DMS53 treated with DMSO at 0.1 percent for 48 hours (cell line): Measurements from ENCODE around the gene MGAT5B.

Source experiments
- DNase-seq: peaks from one replicate; lab custom pipeline; 2025; ENCODE audit not compliant: unreplicated experiment; lab: John Stamatoyannopoulos, UW

Gene MGAT5B

DNA sequence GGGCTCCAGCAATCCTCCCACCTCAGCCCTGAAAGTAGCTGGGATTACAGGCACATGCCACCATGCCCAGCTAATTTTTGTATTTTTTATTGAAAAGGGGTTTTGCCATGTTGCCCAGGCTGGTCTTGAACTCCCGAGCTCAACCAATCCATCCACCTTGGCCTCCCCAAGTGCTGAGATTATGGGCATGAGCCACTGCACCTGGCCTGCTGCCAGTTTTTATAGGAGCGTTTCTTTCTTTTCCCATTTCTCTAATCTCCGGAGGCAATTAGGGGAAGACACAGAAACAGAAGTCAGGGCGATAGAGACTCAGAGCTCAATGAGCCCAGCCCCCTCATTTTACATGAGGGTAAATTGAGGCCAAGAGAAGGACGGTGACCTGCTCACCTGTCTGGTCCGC is 10.4 kb downstream of the MGAT5B start:
- no peak for DNase-seq

DNA sequence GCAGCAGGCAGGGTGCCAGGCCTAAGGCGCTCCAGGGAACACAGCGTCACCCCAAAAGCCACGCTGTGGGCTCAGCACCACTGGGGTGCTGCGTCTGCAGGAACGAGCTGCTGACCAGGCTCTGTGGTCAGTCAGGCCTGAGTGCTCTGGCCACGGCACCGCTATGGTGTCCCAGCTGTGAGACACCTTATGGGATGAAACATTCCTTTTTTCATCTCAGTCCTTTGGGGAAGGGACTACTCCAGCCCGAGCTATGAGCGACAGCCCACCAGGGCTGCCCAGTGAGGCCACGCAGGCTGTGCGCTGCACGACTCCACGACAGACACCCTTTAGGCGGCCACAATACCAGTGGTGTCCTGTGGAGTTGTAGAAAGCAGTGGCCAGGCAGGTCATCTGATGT is 11.1 kb downstream of the MGAT5B start:
- DNase-seq: no peak

DNA sequence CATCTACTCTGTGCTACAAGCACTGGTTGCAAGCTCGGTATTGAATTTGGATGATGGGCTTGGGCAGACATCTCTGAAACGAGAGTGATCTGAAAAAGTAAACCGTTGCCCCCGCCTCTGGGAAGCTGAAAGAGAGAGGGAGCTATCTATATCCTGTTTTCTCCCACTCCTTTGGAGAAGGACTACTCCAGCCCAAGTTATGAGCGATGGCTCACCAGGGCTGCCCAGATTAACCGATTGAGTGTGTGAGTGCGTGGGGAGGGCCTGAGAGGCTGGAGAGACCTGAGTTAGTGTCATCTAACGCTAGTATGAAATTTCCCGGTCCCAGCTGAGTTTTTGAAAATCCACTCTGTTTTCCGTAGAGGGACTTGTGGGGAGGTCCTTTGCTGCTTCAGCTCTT is 11.5 kb downstream of the MGAT5B start:
- no peak for DNase-seq

DNA sequence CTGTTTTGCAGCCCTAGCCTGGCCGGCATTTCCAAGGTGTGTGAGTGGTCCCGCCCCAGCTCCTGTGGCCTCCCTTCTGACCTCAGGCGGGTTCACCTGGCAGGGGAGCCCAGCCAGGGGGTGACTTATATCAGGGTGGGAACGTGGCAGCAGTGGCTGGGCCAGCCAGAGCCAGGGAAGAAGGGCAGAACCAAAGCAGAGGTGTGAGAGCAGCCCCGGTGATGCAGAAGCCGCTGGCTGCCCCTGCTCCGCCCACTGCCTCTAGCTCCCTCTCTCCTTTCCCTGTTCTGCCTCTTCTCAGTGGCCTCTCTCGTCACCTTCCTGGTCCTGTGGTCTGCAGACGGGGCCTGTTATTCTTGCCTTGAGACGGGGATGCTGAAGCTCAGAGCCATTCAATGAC is 12.1 kb downstream of the MGAT5B start:
- no peak for DNase-seq

DNA sequence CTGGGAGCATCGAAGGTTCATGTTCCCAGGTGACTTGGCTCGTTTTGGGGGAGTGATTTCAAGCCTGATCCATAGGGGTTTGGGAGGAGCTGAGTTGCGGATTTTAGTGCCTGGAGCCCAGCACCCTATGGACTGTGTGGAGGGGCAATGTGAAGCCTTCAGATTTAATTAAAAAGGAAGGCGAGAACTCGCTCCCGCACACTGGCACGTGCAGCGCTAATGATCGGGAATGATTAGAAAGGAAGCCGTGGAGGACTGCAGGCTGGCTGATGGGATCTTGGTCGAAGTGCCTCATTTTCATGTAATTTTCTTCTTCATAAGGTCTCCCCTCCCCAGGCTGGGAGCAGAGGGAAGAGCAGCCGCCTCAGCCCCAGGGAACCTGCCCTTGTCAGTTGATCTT is 12.8 kb downstream of the MGAT5B start:
- DNase-seq: no peak

DNA sequence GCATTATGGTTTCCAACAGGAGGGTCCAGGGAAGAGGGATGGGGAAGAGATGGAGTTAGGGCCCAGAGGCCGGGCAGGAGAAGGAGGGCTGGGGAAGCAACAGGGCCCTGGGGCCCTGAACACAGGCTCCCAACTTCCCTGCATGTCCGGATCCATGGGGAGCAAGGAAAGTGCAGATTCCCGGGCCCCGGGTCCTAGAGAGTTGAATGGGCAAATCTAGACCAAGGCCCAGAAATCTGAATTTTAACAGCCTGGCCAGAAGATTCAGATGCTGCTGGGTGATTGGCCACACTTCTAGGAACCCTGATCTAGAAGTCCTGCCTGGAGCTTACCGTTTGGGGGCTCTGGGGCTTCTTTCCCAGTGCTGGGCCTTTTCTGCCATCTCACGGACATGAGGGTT is 13.2 kb downstream of the MGAT5B start:
- DNase-seq: no peak

DNA sequence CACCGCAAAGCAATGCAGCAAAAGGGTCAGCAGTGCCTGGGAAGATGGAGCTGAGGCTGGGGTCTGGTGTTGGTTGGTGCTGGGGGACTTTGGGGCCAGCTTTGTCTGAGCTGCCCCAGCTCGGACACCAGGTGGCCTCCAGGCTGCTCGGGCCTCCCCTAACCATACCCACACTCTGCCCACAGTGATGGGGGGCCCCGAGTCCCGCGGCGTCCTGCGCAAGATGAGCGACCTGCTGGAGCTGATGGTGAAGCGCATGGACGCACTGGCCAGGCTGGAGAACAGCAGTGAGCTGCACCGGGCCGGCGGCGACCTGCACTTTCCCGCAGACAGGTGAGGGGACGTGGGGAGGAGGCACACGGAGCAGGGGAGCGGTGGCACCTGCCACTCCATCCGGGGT is 13.8 kb downstream of the MGAT5B start:
- DNase-seq: no peak

DNA sequence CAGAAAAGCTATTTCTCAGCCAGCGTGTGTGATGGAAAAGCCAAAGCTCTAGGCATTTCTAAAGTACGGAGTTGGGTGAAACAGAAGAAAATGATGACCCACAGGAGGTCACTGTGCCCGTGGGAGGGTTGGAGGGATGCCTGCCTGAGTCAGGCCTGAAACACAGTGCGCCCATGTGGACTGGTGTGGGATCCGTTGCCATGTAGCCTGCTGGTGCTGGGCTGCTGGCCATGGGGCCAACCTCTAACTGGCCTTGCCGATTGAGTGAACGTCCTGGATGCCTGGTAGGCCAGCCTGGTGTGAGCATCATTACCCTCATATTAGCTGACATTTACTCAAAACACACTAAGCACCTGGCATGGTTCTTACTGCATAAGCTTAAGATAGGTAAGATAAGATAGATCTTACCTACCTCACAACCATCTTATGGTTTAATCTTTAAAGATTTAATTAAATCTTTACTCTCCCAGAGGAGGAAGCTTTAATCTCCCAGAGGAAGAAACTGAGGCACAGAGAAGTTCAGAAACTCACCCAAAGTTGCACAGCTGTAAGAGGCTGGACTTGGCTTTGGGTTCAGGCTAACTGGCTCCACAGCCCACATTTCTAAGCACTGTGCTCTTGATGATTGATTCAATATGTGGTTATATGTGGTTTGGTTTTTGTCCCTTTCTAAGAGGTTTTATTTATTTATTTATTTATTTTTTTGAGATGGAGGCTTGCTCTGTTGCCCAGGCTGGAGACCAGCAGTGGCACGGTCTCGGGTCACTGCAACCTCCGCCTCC is 15.7 kb downstream of the MGAT5B start:
- no peak for DNase-seq

DNA sequence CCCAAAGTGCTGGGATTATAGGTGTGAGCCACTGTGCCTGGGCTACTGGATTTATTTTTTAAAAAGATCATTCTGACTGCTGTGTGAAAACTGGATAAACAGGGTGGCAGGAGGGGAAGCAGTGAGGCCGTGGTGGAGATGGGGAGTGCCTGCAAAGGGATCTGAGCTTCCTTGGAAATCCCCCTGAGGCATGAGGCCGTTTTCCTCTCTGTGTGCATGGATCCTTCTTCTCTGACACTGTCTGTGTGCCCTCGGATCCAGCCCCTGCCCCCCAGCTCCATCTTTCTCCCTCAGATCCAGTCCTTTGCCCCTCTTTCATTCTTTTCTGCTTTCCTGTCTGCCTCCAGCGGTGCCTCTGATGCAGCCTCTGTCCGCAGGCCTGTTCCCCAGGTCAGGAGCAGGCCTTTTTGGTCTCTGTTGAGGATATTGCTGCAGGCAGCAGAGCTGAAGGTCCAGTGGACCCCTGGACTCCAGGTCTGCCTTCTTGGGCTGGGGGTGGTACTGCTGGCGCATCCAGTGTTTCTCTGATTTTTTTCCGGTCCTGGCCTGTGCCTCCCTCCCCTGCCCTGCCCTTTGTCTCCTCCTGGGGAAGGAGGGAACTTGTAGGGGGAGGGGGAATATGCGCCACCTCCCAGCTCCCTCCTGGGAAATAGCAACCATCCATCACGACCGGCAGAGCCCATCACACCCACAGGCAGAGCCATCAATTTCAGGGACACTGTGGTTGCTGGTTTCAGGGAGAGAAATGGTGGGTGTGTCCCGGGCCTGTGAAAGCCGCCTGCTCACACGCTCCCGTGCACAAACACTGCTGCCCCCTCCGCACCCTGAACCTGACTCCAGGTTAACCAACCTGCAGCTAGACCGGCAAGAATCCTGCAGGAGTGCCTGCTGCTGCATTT is 17.0 kb downstream of the MGAT5B start:
- no peak for DNase-seq

DNA sequence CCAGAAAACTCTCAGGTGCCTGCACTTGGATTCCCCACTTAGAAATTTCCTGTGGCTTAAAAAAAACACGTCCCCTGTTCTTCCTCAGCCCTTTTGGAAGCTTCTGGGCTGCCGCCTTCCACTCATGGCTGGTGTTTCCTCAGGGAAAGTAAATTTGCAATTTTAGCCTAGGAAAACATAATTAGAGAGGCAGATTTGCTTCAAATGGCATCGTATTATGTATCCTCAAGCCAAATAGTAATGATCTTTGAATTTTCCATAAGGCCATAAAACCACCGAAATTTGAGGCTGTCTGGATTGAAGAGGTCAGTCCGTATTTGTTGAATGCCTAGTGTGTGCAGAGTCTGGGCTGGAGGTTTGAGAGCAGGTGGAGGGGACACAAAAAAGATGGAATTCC is 17.7 kb downstream of the MGAT5B start:
- DNase-seq: no peak

DNA sequence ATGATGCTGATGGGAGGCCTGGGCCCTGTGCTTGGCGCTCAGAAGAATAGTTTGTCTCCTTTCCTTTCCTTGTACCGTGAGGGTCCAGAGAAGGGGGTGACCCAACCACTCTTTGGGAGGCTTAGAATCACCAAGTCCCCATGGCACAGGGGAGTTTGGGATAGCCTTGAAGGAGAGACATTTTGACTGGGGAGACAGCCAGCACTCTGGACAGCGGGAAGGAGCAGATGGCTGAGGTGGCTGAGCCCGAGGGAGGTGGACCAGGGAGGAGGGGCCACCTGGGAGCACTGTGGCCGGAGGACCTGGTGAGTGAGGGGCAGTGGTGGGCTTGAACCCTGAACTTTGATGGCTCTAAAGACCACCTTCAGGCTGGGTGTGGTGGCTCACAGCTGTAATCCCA is 18.2 kb downstream of the MGAT5B start:
- no peak for DNase-seq

DNA sequence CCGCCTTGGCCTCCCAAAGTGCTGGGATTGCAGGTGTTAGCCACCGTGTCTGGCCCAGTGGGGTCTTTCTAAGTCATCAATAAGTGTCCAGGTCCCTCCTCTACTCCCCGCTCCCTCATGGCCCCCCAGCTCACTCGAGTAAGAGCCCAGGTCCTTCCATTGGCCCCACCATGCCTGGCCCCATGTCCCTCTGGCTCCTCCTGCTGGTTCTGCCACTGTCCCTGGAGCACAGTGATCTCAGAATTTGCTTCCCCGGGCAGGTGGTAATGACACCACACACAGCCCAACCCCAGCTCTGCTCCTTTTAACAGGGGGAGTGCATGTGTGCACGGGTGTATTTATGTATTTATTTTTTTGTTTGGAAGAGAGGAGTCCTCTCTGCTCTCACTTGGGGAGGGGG is 19.6 kb downstream of the MGAT5B start:
- no peak for DNase-seq

DNA sequence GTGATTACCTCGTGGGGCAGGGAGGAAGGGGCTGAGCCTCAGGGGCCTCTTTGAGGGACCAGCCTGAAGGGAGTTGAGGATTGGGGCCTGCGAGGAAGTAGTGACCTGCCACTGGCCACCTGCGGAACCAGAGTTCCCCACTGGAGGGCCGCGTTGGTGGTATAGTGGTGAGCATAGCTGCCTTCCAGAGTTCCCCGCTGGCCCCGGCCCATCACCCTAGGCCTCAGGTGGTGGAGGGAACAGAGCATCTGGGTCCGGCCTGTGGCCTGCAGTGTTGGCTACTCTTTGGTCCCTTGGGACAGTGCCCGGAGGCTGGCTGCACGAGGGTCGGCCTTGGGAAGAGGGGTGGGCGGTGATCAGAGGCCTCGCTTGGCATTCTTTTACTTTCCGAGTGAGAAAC is 20.5 kb downstream of the MGAT5B start:
- DNase-seq: no peak

DNA sequence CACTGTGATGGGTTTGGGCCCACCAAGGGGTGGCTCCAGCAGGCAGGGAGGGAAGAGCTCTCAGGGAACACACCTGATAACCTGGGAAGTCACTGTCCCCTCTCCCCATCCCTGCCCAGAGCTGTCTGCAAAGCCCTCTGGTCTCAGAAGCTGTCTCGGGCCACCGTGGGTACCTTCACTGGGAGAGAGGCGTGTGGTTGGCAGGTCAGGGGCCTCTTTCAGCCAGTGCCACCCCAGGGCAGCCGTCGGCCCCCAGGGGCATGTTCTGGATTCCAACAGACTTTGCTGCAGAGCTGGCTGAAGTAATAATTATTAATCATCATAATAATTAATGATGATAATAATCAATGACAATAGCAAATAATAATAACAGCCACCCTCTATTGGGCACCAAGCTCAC is 21.1 kb downstream of the MGAT5B start:
- DNase-seq: no peak

DNA sequence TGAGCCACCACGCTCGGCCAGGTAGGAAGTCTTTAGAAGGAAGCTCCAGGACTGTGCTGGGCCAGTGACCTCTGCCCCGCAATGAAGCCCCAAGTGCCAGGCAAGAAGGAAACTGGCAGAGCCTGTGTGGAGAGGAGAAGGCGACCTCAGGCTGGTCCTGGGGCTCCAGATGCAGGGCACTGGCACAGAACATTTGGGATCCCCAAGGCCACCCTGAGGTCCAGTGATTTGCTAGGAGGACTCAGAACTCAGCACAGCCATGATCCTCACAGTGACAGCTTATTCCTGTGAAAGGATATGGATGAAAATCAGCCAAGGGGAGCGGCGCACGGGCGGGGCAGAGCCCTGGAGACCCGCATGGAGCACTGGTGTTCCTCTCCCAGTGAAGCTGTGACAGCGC is 24.1 kb downstream of the MGAT5B start:
- DNase-seq: no peak

DNA sequence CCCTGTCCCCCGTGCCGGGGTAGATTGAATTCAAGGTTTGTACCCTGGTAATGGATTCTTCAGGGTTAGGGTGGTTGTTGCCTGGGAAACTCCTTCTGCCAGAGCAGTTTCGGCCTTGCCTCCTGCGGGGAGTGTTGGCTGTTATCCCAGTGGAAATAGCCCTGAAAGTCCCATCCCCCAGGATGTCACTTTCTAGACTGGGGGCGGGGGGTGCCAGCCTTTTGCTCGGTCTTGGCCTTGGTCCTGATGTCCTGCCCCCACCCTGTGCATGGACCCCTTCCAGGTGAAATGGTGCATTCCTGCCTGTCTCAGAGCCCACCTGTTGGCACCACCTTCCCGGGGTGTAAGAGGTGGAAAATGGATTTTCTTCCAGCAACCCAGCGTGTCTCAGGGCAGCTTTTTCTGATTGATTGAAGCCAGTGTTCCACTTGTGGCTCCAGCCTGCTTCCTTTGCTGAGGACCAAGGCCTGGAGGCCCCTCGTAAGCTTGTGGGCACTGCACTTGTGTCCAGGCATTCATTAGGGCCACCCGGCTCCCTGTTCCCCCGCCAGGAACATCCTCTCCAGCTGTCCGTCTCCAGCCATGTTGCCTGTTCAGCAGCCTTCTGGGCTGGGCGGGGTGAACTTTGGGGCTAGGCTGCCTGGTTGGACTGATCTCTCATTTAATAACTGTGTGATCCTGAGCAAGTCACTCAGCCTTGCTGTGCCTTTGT is 25.6 kb downstream of the MGAT5B start:
- no peak for DNase-seq

DNA sequence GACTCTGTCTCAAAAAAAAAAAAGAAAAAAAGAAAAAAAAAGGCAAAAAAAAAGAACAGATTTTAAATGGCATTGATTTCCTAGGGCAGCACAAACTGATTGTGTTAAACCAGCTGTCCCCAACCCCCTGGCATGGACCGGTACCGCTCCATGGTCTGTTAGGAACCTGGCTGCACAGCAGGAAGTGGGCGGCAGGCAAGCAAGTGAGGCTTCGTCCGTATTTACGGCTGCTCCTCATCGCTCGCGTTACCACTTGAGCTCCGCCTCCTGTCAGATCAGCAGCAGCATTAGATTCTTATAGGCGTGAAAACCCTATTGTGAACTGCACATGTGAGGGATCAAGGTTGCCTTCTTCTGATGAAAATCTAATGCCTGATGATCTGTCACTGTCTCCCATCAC is 26.6 kb downstream of the MGAT5B start:
- DNase-seq: no peak

DNA sequence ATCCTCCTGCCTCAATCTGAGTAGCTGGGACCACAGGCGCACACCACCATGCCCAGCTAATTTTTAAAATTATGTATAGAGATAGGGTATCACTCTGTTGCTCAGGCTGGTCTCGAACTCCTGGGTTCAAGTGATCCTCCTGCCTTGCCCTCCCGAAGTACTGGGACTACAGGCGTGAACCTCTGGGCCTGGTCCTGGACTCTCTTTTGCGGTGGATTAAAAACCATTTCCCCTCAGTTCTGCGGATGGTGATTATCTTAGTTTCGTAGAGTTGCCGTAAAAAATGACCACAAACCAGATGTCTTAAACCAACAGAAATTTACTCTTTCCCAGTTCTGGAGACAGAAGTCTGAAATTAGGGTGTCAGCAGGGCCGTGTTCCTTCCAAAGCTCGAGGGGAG is 28.8 kb downstream of the MGAT5B start:
- no peak for DNase-seq

DNA sequence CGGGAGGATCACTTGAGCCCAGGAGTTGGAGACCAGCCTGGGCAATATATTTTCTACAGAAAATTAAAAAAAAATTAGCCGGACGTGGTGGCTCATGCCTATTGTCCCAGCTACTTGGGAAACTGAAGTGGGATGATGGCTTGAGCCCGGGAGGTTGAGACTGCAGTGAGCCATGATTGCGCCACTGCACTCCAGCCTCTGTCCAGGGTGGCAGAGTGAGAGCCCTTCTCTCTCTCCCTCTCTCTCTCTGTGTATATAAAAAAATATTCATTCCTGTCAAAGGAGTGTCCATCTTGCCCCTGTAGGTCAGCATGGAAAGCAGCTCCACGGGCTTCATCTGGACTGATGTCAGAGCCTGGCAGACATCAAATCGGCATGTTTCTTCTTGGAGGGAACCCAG is 31.2 kb downstream of the MGAT5B start:
- no peak for DNase-seq

DNA sequence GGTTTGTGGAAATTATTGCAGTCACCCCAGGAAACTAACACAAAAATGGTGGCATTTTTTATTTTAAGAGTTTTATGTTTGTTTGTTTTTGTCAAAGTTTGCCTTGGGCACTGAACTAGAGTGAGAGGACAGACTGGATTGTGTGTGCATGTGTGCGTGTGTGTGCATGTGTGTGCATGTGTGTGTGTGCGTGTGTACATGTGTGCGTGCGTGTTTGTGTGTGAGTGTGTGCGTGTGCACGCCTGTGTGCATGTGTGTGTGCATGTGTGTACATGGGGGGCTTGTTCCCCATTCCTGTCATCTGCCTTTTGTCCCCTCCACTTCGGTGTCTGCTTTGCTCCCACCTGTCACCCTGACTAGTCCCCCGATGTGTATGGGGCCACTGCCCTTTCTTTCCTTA is 32.5 kb downstream of the MGAT5B start:
- no peak for DNase-seq

DNA sequence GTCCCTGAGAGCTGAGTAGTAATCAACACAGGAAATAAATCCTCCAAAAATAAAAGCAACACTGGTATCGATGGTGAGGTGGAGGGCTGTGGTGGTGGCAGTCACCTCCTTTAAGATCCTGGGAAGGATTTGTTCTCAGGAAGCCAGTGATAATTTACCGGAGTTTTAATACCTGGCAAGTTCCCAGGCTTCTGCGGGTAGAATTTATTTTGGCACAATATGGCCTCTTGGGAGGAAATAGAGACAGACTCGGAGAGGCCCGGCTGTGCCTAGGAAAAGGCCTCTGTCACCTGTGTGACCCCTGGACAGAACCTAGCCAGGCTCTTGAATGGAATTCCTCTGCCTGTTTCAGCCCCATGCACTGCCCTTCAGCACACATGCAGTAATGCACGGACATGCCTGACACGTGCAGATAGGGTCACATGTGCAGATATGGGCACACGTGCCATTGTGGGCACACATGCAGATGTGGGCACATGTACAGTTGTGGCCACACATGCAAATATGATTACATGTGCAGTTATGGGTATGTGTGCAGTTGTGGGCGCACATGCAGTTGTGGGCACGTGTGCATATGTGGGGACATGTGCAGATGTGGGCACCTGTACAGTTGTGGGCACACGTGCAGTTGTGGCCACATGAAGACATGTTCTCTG is 33.5 kb downstream of the MGAT5B start:
- DNase-seq: no peak
